Measurements from ENCODE around the gene R3HCC1L.

GRCh38 chr10:98215373-98215772 lies 80.9 kb downstream of the R3HCC1L start:
- no peak for TF ChIP-seq CTCF (IDR thresholded peaks at IDR 0.05; ENCODE audit: low read depth, low read length)
- no peak for TF ChIP-seq POLR2A (IDR thresholded peaks at IDR 0.05; ENCODE audit: extremely low read depth, insufficient read length)

Measured in NB4 (cell line).